WTC11 (cell line): Measurements from ENCODE around the gene PTPRT. TPM values are rescaled to one million over a fixed set of nuclear protein-coding genes. Genes with fewer than 3 reads are reported as not detected.

Source experiments
- ATAC-seq: fragments of 200-7000 bp; cut with Tn5 transposase; 2 replicates; pipeline ENCODE4 v1.10.0; 2021; ENCODE audit warnings: mild to moderate bottlenecking, moderate library complexity
- CTCF ChIA-PET: fragments of 300-600 bp; sonication (Branson Sonifier 250); formaldehyde crosslinking; loops from one replicate; lab custom pipeline; 2021; ENCODE audit warnings: antibody characterized with exemption; lab: Charles Lee
- POLR2A ChIA-PET: fragments of 350-600 bp; sonication (Branson Sonifier 250); formaldehyde crosslinking; loops from one replicate; lab custom pipeline; 2021; ENCODE audit warnings: antibody characterized with exemption; lab: Charles Lee
- DNase-seq: peaks from one replicate; pipeline ENCODE4 v3.0.0; 2021; ENCODE audit warnings: low spot score
- H3K27ac Mint-ChIP-seq: 2 replicates; pipeline ENCODE4 v1.8.0; 2021; ENCODE audit warnings: mixed read lengths
- H3K27me3 Mint-ChIP-seq: 2 replicates; pipeline ENCODE4 v1.8.0; 2021; ENCODE audit warnings: low read depth, mild to moderate bottlenecking, moderate library complexity, mixed read lengths
- H3K36me3 Mint-ChIP-seq: 2 replicates; pipeline ENCODE4 v1.8.0; 2021; ENCODE audit warnings: mixed read lengths
- H3K4me1 Mint-ChIP-seq: 2 replicates; pipeline ENCODE4 v1.8.0; 2022; ENCODE audit warnings: mixed read lengths
- H3K4me3 Mint-ChIP-seq: 2 replicates; pipeline ENCODE4 v1.8.0; 2021; ENCODE audit warnings: mild to moderate bottlenecking, moderate library complexity, mixed read lengths
- H3K9me3 Mint-ChIP-seq: 2 replicates; pipeline ENCODE4 v1.8.0; 2021; ENCODE audit warnings: mixed read lengths
- CBFB ChIP-seq: sonication (generic); formaldehyde crosslinking; IDR thresholded peaks from 2 replicates; pipeline ENCODE4 v1.8.1; 2022; ENCODE audit warnings: mild to moderate bottlenecking, low read depth, missing genetic modification reagents
- CREM ChIP-seq: sonication (generic); formaldehyde crosslinking; IDR thresholded peaks from 2 replicates; pipeline ENCODE4 v1.8.1; 2022; ENCODE audit warnings: mild to moderate bottlenecking, missing genetic modification reagents, moderate library complexity
- E2F1 ChIP-seq: sonication (generic); formaldehyde crosslinking; IDR thresholded peaks from 2 replicates; pipeline ENCODE4 v1.8.0; 2022; ENCODE audit warnings: mild to moderate bottlenecking, missing genetic modification reagents
- EMX1 ChIP-seq: fragments of 250-450 bp; sonication (Bioruptor Pico); IDR thresholded peaks from 2 replicates; pipeline ENCODE4 v1.8.0; 2021; ENCODE audit warnings: mild to moderate bottlenecking
- ESRRA ChIP-seq: sonication (generic); formaldehyde crosslinking; IDR thresholded peaks from 2 replicates; pipeline ENCODE4 v1.8.1; 2022; ENCODE audit warnings: mild to moderate bottlenecking, missing genetic modification reagents, borderline replicate concordance
- FOXK1 ChIP-seq: sonication (generic); formaldehyde crosslinking; IDR thresholded peaks from 2 replicates; pipeline ENCODE4 v1.8.0; 2022; ENCODE audit warnings: mild to moderate bottlenecking, moderate library complexity, missing genetic modification reagents
- FOXP1 ChIP-seq: sonication (generic); formaldehyde crosslinking; IDR thresholded peaks from 2 replicates; pipeline ENCODE4 v1.8.0; 2022; ENCODE audit warnings: missing genetic modification reagents, mild to moderate bottlenecking, moderate library complexity, borderline replicate concordance
- GTF2I ChIP-seq: fragments of 250-450 bp; sonication (Bioruptor Pico); conservative IDR thresholded peaks from 2 replicates; pipeline ENCODE4 v1.4.0; 2021; ENCODE audit warnings: mild to moderate bottlenecking
- IRF2 ChIP-seq: sonication (generic); formaldehyde crosslinking; IDR thresholded peaks from 2 replicates; pipeline ENCODE4 v1.8.0; 2022; ENCODE audit warnings: low read depth, missing genetic modification reagents, borderline replicate concordance
- JAZF1 ChIP-seq: fragments of 250-450 bp; sonication (Bioruptor Pico); IDR thresholded peaks from 2 replicates; pipeline ENCODE4 v1.9.0; 2021; ENCODE audit warnings: moderate library complexity, mild to moderate bottlenecking, inconsistent platforms
- MXD4 ChIP-seq: fragments of 250-450 bp; sonication (Bioruptor Pico); IDR thresholded peaks from 2 replicates; pipeline ENCODE4 v1.8.0; 2021; ENCODE audit warnings: mild to moderate bottlenecking, moderate library complexity, borderline replicate concordance
- NR2C2 ChIP-seq: sonication (generic); formaldehyde crosslinking; IDR thresholded peaks from 2 replicates; pipeline ENCODE4 v1.8.0; 2022; ENCODE audit warnings: mild to moderate bottlenecking, missing genetic modification reagents
- PRRX2 ChIP-seq: fragments of 250-450 bp; sonication (Bioruptor Pico); IDR thresholded peaks from 2 replicates; pipeline ENCODE4 v1.8.0; 2021; ENCODE audit warnings: mild to moderate bottlenecking
- RORB ChIP-seq: fragments of 250-450 bp; sonication (Bioruptor Pico); IDR thresholded peaks from 2 replicates; pipeline ENCODE4 v1.9.0; 2021; ENCODE audit warnings: mild to moderate bottlenecking
- SMAD4 ChIP-seq: sonication (generic); formaldehyde crosslinking; IDR thresholded peaks from 2 replicates; pipeline ENCODE4 v1.8.0; 2022; ENCODE audit warnings: mild to moderate bottlenecking, missing genetic modification reagents
- SP1 ChIP-seq: sonication (generic); formaldehyde crosslinking; conservative IDR thresholded peaks from 2 replicates; pipeline ENCODE4 v1.8.1; 2022; ENCODE audit warnings: missing genetic modification reagents
- TEAD4 ChIP-seq: sonication (generic); formaldehyde crosslinking; IDR thresholded peaks from 2 replicates; pipeline ENCODE4 v1.8.0; 2022; ENCODE audit warnings: mild to moderate bottlenecking, missing genetic modification reagents
- TP53 ChIP-seq: sonication (generic); formaldehyde crosslinking; IDR thresholded peaks from 2 replicates; pipeline ENCODE4 v1.8.1; 2023; ENCODE audit warnings: mild to moderate bottlenecking, missing genetic modification reagents
- ZNF138 ChIP-seq: sonication (generic); formaldehyde crosslinking; conservative IDR thresholded peaks from 2 replicates; pipeline ENCODE4 v1.8.1; 2022; ENCODE audit warnings: mild to moderate bottlenecking, moderate library complexity, missing genetic modification reagents
- ZNF219 ChIP-seq: sonication (generic); formaldehyde crosslinking; IDR thresholded peaks from 2 replicates; pipeline ENCODE4 v1.8.0; 2023; ENCODE audit warnings: missing genetic modification reagents, mild to moderate bottlenecking, borderline replicate concordance
- ZNF416 ChIP-seq: fragments of 250-450 bp; sonication (Bioruptor Pico); IDR thresholded peaks from 2 replicates; pipeline ENCODE4 v1.9.0; 2021; ENCODE audit warnings: mild to moderate bottlenecking, inconsistent platforms
- ZNF512 ChIP-seq: sonication (generic); formaldehyde crosslinking; IDR thresholded peaks from 2 replicates; pipeline ENCODE4 v1.8.1; 2022; ENCODE audit warnings: missing genetic modification reagents, borderline replicate concordance
- ZNF671 ChIP-seq: fragments of 250-450 bp; sonication (Bioruptor Pico); IDR thresholded peaks from 2 replicates; pipeline ENCODE4 v1.8.0; 2021; ENCODE audit warnings: mild to moderate bottlenecking
- total RNA-seq: library from RNA; stranded (reverse); gene quantifications from 3 replicates; pipeline ENCODE4 v1.2.3, GENCODE V29; 2021
- TF ChIP-seq, protein P1 (sequence below): sonication (generic); formaldehyde crosslinking; conservative IDR thresholded peaks from 2 replicates; pipeline ENCODE4 v1.8.1; 2023; ENCODE audit warnings: mild to moderate bottlenecking, low read depth, missing genetic modification reagents, moderate library complexity
- TF ChIP-seq, protein P2 (sequence below): sonication (generic); formaldehyde crosslinking; IDR thresholded peaks from 2 replicates; pipeline ENCODE4 v1.8.1; 2023; ENCODE audit warnings: mild to moderate bottlenecking, missing genetic modification reagents, moderate library complexity
- TF ChIP-seq, protein P3 (sequence below): sonication (generic); formaldehyde crosslinking; IDR thresholded peaks from 2 replicates; pipeline ENCODE4 v1.8.1; 2023; ENCODE audit warnings: mild to moderate bottlenecking, moderate library complexity, missing genetic modification reagents

PTPRT gene
- total RNA-seq, 1 experiment from 2014 or later, result 1.1 TPM

- no peaks in the 10 kb centered on the region for H3K36me3 Mint-ChIP-seq
- ChIA-PET POLR2A (no interaction called here), CTCF (no interaction called here)
- H3K4me1 Mint-ChIP-seq, result peaks cover 29% of the 10 kb centered on the region
- no peak for DNase-seq
- no peak overlapping the region for H3K27ac Mint-ChIP-seq
- peaks cover 3% of the 10 kb centered on the region for H3K9me3 Mint-ChIP-seq
- no peaks in the 10 kb centered on the region for H3K27me3 Mint-ChIP-seq
- H3K4me3 Mint-ChIP-seq, result no peak overlapping the region
- no peak for ATAC-seq
- TF ChIP-seq SMAD4, result no peak
- TF ChIP-seq RORB (CRISPR knock-in tag), result no peak
- no peak for TF ChIP-seq GTF2I
- no peak for TF ChIP-seq E2F1 (CRISPR knock-in tag)
- no peak for TF ChIP-seq ZNF219
- TF ChIP-seq TEAD4 (CRISPR knock-in tag), result no peak
- no peak for TF ChIP-seq ZNF138 (CRISPR knock-in tag)
- no peak for TF ChIP-seq PRRX2 (CRISPR knock-in tag)
- TF ChIP-seq JAZF1, result no peak
- no peak for TF ChIP-seq NR2C2 (CRISPR knock-in tag)
- TF ChIP-seq FOXK1 (CRISPR knock-in tag), result no peak
- TF ChIP-seq TP53 (CRISPR knock-in tag), result no peak
- TF ChIP-seq CREM (CRISPR knock-in tag), result no peak
- TF ChIP-seq IRF2 (CRISPR knock-in tag), result no peak
- no peak for TF ChIP-seq SP1
- TF ChIP-seq, protein P1, sequence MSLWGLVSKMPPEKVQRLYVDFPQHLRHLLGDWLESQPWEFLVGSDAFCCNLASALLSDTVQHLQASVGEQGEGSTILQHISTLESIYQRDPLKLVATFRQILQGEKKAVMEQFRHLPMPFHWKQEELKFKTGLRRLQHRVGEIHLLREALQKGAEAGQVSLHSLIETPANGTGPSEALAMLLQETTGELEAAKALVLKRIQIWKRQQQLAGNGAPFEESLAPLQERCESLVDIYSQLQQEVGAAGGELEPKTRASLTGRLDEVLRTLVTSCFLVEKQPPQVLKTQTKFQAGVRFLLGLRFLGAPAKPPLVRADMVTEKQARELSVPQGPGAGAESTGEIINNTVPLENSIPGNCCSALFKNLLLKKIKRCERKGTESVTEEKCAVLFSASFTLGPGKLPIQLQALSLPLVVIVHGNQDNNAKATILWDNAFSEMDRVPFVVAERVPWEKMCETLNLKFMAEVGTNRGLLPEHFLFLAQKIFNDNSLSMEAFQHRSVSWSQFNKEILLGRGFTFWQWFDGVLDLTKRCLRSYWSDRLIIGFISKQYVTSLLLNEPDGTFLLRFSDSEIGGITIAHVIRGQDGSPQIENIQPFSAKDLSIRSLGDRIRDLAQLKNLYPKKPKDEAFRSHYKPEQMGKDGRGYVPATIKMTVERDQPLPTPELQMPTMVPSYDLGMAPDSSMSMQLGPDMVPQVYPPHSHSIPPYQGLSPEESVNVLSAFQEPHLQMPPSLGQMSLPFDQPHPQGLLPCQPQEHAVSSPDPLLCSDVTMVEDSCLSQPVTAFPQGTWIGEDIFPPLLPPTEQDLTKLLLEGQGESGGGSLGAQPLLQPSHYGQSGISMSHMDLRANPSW (CRISPR knock-in tag), result no peak
- no peak for TF ChIP-seq ZNF512 (CRISPR knock-in tag)
- TF ChIP-seq FOXP1, result no peak
- TF ChIP-seq CBFB (CRISPR knock-in tag), result no peak
These were observed 253.2 kb downstream of the PTPRT start for GRCh38 chr20:42936482-42936881.

DNA sequence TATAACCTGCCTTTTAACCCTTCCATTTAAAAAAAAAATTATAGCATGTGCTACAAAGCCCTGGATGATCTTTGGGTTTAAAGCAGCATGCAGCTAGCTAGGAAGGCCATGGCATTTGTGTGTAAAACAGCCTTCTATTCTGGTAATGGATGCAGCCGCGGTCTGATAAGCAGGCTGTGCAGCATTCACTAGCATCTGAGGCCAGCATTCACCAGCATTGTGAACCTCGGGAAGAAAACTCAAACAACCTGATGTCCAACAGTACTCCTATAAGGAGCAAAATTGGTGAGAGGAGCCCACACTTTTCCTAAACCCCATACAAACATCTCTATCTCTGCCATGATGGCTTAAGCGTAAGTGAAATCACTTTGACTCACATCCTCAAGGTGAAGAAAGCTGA is 265.5 kb downstream of the PTPRT start:
- Mint-ChIP-seq H3K27ac (no peak overlapping the region), H3K9me3 (peaks cover 15% of the 10 kb centered on the region), H3K4me3 (no peak overlapping the region), H3K4me1 (no peaks in the 10 kb centered on the region), H3K27me3 (no peaks in the 10 kb centered on the region), H3K36me3 (no peaks in the 10 kb centered on the region)
- ATAC-seq (no peak), DNase-seq (no peak)
- POLR2A ChIA-PET, result no interaction called here
- TF ChIP-seq TEAD4 (CRISPR knock-in tag), result no peak
- no peak for TF ChIP-seq ZNF671 (CRISPR knock-in tag)
- TF ChIP-seq, protein P2, sequence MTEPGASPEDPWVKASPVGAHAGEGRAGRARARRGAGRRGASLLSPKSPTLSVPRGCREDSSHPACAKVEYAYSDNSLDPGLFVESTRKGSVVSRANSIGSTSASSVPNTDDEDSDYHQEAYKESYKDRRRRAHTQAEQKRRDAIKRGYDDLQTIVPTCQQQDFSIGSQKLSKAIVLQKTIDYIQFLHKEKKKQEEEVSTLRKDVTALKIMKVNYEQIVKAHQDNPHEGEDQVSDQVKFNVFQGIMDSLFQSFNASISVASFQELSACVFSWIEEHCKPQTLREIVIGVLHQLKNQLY, result no peak
- no peak for TF ChIP-seq ZNF416 (CRISPR knock-in tag)
- TF ChIP-seq ESRRA, result no peak
- no peak for TF ChIP-seq MXD4 (CRISPR knock-in tag)
- TF ChIP-seq, protein P3, sequence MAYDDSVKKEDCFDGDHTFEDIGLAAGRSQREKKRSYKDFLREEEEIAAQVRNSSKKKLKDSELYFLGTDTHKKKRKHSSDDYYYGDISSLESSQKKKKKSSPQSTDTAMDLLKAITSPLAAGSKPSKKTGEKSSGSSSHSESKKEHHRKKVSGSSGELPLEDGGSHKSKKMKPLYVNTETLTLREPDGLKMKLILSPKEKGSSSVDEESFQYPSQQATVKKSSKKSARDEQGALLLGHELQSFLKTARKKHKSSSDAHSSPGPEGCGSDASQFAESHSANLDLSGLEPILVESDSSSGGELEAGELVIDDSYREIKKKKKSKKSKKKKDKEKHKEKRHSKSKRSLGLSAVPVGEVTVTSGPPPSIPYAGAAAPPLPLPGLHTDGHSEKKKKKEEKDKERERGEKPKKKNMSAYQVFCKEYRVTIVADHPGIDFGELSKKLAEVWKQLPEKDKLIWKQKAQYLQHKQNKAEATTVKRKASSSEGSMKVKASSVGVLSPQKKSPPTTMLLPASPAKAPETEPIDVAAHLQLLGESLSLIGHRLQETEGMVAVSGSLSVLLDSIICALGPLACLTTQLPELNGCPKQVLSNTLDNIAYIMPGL, result no peak
- no peak for TF ChIP-seq EMX1 (CRISPR knock-in tag)
- no peak for TF ChIP-seq NR2C2 (CRISPR knock-in tag)
- CTCF ChIA-PET, result no interaction called here
